ENCODE results near the gene PLEKHA1.

DNA sequence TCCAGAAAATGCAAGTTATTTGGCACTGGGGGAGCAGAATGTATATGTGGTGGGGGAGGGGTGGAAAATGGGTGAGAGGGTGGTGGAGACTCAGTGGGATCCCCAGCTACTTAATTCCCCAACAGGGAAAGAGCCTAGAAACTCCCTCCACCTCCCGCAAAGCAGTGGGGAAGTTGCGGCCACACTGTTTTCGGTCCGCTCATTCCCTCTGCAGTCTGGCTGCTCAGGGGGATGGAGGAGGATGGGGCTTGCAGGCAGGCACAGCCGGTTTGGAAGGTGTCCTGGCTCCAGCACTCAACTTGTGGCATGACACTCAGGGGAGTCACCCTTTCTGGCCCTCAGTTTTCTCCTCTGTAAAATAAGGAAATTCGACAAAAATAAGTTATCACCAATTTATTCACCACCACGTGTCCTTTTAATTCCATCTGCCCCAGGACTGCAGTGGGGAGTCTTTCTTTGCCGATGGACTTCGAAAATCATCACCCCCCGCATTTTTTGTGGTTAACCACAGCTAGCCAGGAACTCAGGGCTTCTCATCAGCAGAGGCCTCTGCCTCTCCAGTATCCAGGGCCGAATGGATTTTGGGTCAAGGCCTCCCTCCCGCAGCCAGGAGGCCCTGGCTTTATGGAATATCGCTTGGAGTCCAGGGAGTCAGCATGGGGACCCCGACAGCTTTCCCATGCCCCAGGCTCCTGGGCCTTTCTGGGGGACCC lies 85.2 kb downstream of the PLEKHA1 start:
- no peak for TF ChIP-seq POLR2A (IDR thresholded peaks at IDR 0.05)
- TF ChIP-seq, protein P1, sequence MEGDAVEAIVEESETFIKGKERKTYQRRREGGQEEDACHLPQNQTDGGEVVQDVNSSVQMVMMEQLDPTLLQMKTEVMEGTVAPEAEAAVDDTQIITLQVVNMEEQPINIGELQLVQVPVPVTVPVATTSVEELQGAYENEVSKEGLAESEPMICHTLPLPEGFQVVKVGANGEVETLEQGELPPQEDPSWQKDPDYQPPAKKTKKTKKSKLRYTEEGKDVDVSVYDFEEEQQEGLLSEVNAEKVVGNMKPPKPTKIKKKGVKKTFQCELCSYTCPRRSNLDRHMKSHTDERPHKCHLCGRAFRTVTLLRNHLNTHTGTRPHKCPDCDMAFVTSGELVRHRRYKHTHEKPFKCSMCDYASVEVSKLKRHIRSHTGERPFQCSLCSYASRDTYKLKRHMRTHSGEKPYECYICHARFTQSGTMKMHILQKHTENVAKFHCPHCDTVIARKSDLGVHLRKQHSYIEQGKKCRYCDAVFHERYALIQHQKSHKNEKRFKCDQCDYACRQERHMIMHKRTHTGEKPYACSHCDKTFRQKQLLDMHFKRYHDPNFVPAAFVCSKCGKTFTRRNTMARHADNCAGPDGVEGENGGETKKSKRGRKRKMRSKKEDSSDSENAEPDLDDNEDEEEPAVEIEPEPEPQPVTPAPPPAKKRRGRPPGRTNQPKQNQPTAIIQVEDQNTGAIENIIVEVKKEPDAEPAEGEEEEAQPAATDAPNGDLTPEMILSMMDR (IDR thresholded peaks at IDR 0.05), result no peak

Data from stomach (tissue), 4 donors.